ENCODE results near the gene RAD51AP2. TPM values are rescaled to one million over a fixed set of nuclear protein-coding genes. Genes with fewer than 3 reads are reported as not detected.

Gene RAD51AP2
- total and polyA plus RNA-seq, 10 of the 15 experiments (the other 5 are each of a cell fraction or from before 2014, with no cell fraction given) = under 0.01 to 0.02 TPM; not detected in 8

DNA sequence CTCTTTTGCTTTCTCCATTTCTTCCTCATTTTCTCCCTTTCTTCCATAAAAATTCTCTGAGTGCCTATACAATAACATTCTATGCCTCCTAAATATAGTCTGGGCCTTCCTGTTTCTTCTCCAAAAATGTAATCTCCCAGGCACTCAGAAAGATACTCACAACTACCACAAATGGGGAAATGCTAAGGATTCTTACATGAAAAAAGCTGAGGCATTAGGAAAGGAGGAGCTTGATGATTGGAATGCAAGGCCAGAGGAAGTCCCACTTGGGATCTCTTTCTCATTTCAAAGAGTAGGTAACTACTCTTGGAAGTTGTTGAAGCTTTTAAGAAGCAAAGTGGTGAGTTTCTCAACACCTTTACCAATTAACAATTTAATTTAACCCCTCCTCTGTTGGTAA lies 25.6 kb upstream of the RAD51AP2 start:
- POLR2A ChIA-PET = no interaction called here
- H3K9ac ChIP-seq (ENCODE audit: control insufficient read depth, insufficient read depth, low read length) = no peak overlapping the region
- SMC1A ChIA-PET (ENCODE audit: uncharacterized antibody, unreplicated experiment) = interaction anchor here (1.0 kb wide), 1 partner anchor 35 kb away, joined by 3 read pairs; no protein-coding TSS in a partner anchor
- TF ChIP-seq, protein P1, sequence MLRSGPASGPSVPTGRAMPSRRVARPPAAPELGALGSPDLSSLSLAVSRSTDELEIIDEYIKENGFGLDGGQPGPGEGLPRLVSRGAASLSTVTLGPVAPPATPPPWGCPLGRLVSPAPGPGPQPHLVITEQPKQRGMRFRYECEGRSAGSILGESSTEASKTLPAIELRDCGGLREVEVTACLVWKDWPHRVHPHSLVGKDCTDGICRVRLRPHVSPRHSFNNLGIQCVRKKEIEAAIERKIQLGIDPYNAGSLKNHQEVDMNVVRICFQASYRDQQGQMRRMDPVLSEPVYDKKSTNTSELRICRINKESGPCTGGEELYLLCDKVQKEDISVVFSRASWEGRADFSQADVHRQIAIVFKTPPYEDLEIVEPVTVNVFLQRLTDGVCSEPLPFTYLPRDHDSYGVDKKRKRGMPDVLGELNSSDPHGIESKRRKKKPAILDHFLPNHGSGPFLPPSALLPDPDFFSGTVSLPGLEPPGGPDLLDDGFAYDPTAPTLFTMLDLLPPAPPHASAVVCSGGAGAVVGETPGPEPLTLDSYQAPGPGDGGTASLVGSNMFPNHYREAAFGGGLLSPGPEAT (IDR thresholded peaks at IDR 0.05; ENCODE audit: low read depth) = no peak
- TF ChIP-seq, protein P2, sequence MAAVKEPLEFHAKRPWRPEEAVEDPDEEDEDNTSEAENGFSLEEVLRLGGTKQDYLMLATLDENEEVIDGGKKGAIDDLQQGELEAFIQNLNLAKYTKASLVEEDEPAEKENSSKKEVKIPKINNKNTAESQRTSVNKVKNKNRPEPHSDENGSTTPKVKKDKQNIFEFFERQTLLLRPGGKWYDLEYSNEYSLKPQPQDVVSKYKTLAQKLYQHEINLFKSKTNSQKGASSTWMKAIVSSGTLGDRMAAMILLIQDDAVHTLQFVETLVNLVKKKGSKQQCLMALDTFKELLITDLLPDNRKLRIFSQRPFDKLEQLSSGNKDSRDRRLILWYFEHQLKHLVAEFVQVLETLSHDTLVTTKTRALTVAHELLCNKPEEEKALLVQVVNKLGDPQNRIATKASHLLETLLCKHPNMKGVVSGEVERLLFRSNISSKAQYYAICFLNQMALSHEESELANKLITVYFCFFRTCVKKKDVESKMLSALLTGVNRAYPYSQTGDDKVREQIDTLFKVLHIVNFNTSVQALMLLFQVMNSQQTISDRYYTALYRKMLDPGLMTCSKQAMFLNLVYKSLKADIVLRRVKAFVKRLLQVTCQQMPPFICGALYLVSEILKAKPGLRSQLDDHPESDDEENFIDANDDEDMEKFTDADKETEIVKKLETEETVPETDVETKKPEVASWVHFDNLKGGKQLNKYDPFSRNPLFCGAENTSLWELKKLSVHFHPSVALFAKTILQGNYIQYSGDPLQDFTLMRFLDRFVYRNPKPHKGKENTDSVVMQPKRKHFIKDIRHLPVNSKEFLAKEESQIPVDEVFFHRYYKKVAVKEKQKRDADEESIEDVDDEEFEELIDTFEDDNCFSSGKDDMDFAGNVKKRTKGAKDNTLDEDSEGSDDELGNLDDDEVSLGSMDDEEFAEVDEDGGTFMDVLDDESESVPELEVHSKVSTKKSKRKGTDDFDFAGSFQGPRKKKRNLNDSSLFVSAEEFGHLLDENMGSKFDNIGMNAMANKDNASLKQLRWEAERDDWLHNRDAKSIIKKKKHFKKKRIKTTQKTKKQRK (IDR thresholded peaks at IDR 0.05; ENCODE audit: low read depth, low read length) = no peak
- no peak for TF ChIP-seq HCFC1 (IDR thresholded peaks at IDR 0.05; ENCODE audit: low read length)
- no peak for TF ChIP-seq NR2F1 (conservative IDR thresholded peaks at IDR 0.05)
- TF ChIP-seq ZZZ3 (IDR thresholded peaks at IDR 0.05; ENCODE audit: control insufficient read depth, insufficient read length, low read depth) = no peak
- no peak for TF ChIP-seq YY1 (IDR thresholded peaks at IDR 0.05; ENCODE audit: low read depth, low read length)
- TF ChIP-seq, protein P3, sequence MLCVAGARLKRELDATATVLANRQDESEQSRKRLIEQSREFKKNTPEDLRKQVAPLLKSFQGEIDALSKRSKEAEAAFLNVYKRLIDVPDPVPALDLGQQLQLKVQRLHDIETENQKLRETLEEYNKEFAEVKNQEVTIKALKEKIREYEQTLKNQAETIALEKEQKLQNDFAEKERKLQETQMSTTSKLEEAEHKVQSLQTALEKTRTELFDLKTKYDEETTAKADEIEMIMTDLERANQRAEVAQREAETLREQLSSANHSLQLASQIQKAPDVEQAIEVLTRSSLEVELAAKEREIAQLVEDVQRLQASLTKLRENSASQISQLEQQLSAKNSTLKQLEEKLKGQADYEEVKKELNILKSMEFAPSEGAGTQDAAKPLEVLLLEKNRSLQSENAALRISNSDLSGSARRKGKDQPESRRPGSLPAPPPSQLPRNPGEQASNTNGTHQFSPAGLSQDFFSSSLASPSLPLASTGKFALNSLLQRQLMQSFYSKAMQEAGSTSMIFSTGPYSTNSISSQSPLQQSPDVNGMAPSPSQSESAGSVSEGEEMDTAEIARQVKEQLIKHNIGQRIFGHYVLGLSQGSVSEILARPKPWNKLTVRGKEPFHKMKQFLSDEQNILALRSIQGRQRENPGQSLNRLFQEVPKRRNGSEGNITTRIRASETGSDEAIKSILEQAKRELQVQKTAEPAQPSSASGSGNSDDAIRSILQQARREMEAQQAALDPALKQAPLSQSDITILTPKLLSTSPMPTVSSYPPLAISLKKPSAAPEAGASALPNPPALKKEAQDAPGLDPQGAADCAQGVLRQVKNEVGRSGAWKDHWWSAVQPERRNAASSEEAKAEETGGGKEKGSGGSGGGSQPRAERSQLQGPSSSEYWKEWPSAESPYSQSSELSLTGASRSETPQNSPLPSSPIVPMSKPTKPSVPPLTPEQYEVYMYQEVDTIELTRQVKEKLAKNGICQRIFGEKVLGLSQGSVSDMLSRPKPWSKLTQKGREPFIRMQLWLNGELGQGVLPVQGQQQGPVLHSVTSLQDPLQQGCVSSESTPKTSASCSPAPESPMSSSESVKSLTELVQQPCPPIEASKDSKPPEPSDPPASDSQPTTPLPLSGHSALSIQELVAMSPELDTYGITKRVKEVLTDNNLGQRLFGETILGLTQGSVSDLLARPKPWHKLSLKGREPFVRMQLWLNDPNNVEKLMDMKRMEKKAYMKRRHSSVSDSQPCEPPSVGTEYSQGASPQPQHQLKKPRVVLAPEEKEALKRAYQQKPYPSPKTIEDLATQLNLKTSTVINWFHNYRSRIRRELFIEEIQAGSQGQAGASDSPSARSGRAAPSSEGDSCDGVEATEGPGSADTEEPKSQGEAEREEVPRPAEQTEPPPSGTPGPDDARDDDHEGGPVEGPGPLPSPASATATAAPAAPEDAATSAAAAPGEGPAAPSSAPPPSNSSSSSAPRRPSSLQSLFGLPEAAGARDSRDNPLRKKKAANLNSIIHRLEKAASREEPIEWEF (IDR thresholded peaks at IDR 0.05; ENCODE audit: insufficient replicate concordance, low read depth, low read length) = no peak
- no peak for TF ChIP-seq NRF1 (conservative IDR thresholded peaks at IDR 0.05; ENCODE audit: low read depth, low read length)
- TF ChIP-seq, protein P4, sequence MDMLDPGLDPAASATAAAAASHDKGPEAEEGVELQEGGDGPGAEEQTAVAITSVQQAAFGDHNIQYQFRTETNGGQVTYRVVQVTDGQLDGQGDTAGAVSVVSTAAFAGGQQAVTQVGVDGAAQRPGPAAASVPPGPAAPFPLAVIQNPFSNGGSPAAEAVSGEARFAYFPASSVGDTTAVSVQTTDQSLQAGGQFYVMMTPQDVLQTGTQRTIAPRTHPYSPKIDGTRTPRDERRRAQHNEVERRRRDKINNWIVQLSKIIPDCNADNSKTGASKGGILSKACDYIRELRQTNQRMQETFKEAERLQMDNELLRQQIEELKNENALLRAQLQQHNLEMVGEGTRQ (IDR thresholded peaks at IDR 0.05; ENCODE audit: borderline replicate concordance, low read depth, low read length) = no peak
- no peak for TF ChIP-seq ETV6 (conservative IDR thresholded peaks at IDR 0.05 in 1 of 2, IDR thresholded peaks at IDR 0.05 in 1 of 2; ENCODE audit: borderline replicate concordance in 1 of 2, low read depth in 1 of 2)
- TF ChIP-seq BRCA1 (IDR thresholded peaks at IDR 0.05; ENCODE audit: low read depth, low read length) = no peak
- TF ChIP-seq FOS (IDR thresholded peaks at IDR 0.05; ENCODE audit: borderline replicate concordance, extremely low read depth, insufficient read length) = no peak

More for the DNA sequence above, 25.6 kb upstream of the RAD51AP2 start:
- FAIRE-seq (no peak), ATAC-seq (no peak), DNase-seq (ENCODE audit: low read depth, low spot score) (no peak)
- RAD21 ChIA-PET (ENCODE audit: unreplicated experiment) = no interaction called here
- Histone ChIP-seq H3K4me2 (ENCODE audit: control insufficient read depth, insufficient read depth) (no peak overlapping the region), H3K36me3 (ENCODE audit: control insufficient read depth in 2 of 2, insufficient read depth in 2 of 2, low read length in 1 of 2) (no peaks in the 10 kb centered on the region), H3K4me3 (no peak overlapping the region), H3K9me3 (replicated peaks; ENCODE audit: control insufficient read depth, insufficient read depth, low read length) (no peaks in the 10 kb centered on the region), H3K79me2 (ENCODE audit: control insufficient read depth, insufficient read depth, low read length) (no peaks in the 10 kb centered on the region), H4K20me1 (ENCODE audit: control insufficient read depth, insufficient read depth) (no peaks in the 10 kb centered on the region), H3K27ac (ENCODE audit: control insufficient read depth, insufficient read depth) (no peak overlapping the region), H3K27me3 (replicated peaks in 1 of 2; ENCODE audit: control insufficient read depth in 2 of 2, insufficient read depth in 2 of 2, low read length in 1 of 2) (peaks cover 7 to 11% of the 10 kb centered on the region in 2 experiments), H3K4me1 (ENCODE audit: control insufficient read depth, insufficient read depth, low read length) (no peaks in the 10 kb centered on the region), H2AFZ (ENCODE audit: control insufficient read depth, low read depth, low read length) (no peak overlapping the region)
- no TSS peak for BruUV-seq (replicated peaks)
- intact Hi-C loops (cut with micrococcal nuclease; ENCODE audit: unreplicated experiment) (no loop called here), in situ Hi-C loops (cut with MboI) (no loop called here)
- CTCF ChIA-PET = no interaction called here
